HepG2 (cell line): Measurements from ENCODE around the gene LSMEM2. TPM values are rescaled to one million over a fixed set of nuclear protein-coding genes. Genes with fewer than 3 reads are reported as not detected.
A peak's percentile ranks its signal among the peaks of the same experiment; 100 is the strongest.

ENCODE experiments used
- AHDC1 ChIP-seq: sonication (generic); formaldehyde crosslinking; IDR thresholded peaks from 2 replicates; pipeline ENCODE4 v1.5.1; 2020; ENCODE audit warnings: mild to moderate bottlenecking, missing genetic modification reagents, borderline replicate concordance
- BRD4 ChIP-seq: sonication (generic); formaldehyde crosslinking; IDR thresholded peaks from 2 replicates; pipeline ENCODE4 v1.4.0; 2020; ENCODE audit warnings: missing genetic modification reagents
- CCDC6 ChIP-seq: sonication (generic); formaldehyde crosslinking; IDR thresholded peaks from 2 replicates; pipeline ENCODE4 v1.8.1; 2022; ENCODE audit warnings: mild to moderate bottlenecking, missing genetic modification reagents, moderate library complexity
- MEIS2 ChIP-seq: sonication (generic); formaldehyde crosslinking; IDR thresholded peaks from 2 replicates; pipeline ENCODE4 v1.9.0; 2021; ENCODE audit warnings: mild to moderate bottlenecking, missing genetic modification reagents
- NBN ChIP-seq: fragments of 450-650 bp; conservative IDR thresholded peaks from 2 replicates; pipeline ENCODE4 v1.6.1; 2017
- NR2F6 ChIP-seq, 2 experiments: IDR thresholded peaks; 2 replicates each; pipeline ENCODE4 v1.6.1; 2016; ENCODE audit warnings: antibody characterized with exemption in 1 of 2, mild to moderate bottlenecking in 1 of 2
- SP1 ChIP-seq, 2 experiments: fragments of 450-650 bp in 1 of 2; sonication (generic) in 1 of 2; formaldehyde crosslinking in 1 of 2; IDR thresholded peaks; 2 replicates each; pipeline versions ENCODE4 v1.4.0 to v1.6.1; 2016 to 2020; ENCODE audit warnings: missing genetic modification reagents in 1 of 2
- TRIM24 ChIP-seq: sonication (generic); formaldehyde crosslinking; IDR thresholded peaks from 2 replicates; pipeline ENCODE4 v1.8.0; 2022; ENCODE audit warnings: mild to moderate bottlenecking, missing genetic modification reagents
- ZMYM4 ChIP-seq: sonication (generic); formaldehyde crosslinking; IDR thresholded peaks from 2 replicates; pipeline ENCODE4 v1.8.1; 2023; ENCODE audit warnings: mild to moderate bottlenecking, missing genetic modification reagents
- ZNF432 ChIP-seq: sonication (generic); formaldehyde crosslinking; IDR thresholded peaks from 2 replicates; pipeline ENCODE4 v1.5.0; 2020; ENCODE audit warnings: missing genetic modification reagents, mild to moderate bottlenecking, borderline replicate concordance
- ZNF670 ChIP-seq: sonication (generic); formaldehyde crosslinking; IDR thresholded peaks from 2 replicates; pipeline ENCODE4 v1.8.0; 2022; ENCODE audit warnings: mild to moderate bottlenecking, missing genetic modification reagents, borderline replicate concordance
- ZNF782 ChIP-seq: sonication (generic); formaldehyde crosslinking; IDR thresholded peaks from 2 replicates; pipeline ENCODE4 v1.4.0; 2020; ENCODE audit warnings: missing genetic modification reagents, mild to moderate bottlenecking, borderline replicate concordance
- polyA plus RNA-seq, 8 experiments: library from polyadenylated mRNA; depleted of rRNA in 3 of 8; stranded (reverse) in 7 of 8; unstranded in 1 of 8; fragments of >200 nt; fragmentation: Illumina TruSeq in 4 of 8; extraction: Trizol in 4 of 8; gene quantifications; 2 replicates each; pipeline versions ENCODE4 v1.2.1 to v1.2.3, GENCODE V29; 2011 to 2016; ENCODE audit warnings: low read depth in 4 of 8, missing spikeins in 1 of 8, mixed read lengths in 1 of 8; ENCODE audit not compliant: insufficient read depth in 1 of 8
- total RNA-seq, 5 experiments: library from RNA; depleted of rRNA; stranded (reverse); fragments of >200 nt; fragmentation: Illumina TruSeq; extraction: Trizol; gene quantifications; 2 replicates each; pipeline ENCODE4 v1.2.3, GENCODE V29; 2016; ENCODE audit warnings: low read depth in 1 of 5
- TF ChIP-seq, protein P1 (sequence below): sonication (generic); formaldehyde crosslinking; IDR thresholded peaks from 2 replicates; pipeline ENCODE4 v1.5.1; 2020; ENCODE audit warnings: mild to moderate bottlenecking, missing genetic modification reagents, moderate library complexity
- TF ChIP-seq, protein P2 (sequence below): sonication (generic); formaldehyde crosslinking; conservative IDR thresholded peaks from 2 replicates; pipeline ENCODE4 v1.4.0; 2020; ENCODE audit warnings: missing genetic modification reagents
- TF ChIP-seq, protein P3 (sequence below): sonication (generic); formaldehyde crosslinking; IDR thresholded peaks from 2 replicates; pipeline ENCODE4 v1.4.0; 2020; ENCODE audit warnings: missing genetic modification reagents

The LSMEM2 gene
- total and polyA plus RNA-seq, 2 of the 13 experiments (the other 11 are each of a cell fraction or from before 2014, with no cell fraction given), result 0.07 to 0.41 TPM

DNA sequence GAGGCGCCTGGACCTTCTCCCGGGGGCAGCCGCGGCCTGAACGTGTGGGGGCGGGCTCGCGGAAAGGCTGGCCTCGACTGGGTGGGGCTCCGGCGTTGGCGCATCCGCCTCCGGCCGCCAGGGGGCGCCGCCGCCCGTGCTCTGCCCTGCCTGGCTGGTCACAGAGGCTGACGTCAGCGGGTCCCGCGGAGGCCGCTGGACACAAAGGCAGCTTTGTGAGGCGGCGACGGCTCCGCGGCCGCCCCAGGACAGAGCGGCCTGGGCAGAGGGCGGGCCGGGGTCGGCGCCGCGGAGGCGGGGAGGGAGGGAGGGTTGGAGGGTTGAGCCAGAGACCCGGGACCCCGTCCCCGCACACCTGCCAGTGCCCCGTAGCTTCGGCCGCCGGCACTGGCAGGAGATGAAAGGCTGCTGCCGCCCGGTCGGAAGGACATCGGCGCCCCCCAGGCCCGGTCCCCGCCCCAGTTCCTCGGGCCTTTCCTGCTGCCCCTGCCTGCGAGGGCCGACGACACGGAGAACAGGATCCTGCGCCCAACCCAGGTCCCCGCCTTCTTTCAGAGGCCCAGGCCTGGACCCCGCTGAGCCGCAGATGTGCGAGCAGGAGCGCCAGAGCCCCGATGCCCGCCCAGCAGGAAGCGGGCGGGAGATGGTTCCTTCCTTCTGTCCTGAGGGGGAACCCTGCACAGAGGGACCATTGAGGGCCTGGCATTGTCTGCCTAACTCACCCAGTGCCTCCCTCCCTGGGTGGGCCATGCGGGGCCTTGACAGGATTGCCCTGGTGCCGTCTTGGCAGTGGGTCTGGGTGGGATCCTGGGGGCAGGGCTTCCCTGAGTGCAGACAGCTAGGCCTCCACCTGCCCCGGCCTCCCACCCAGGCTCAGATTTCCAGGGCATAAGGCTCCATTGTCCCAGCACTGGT is 18.6 kb upstream of the LSMEM2 start (continued):
- TF ChIP-seq, protein P1, sequence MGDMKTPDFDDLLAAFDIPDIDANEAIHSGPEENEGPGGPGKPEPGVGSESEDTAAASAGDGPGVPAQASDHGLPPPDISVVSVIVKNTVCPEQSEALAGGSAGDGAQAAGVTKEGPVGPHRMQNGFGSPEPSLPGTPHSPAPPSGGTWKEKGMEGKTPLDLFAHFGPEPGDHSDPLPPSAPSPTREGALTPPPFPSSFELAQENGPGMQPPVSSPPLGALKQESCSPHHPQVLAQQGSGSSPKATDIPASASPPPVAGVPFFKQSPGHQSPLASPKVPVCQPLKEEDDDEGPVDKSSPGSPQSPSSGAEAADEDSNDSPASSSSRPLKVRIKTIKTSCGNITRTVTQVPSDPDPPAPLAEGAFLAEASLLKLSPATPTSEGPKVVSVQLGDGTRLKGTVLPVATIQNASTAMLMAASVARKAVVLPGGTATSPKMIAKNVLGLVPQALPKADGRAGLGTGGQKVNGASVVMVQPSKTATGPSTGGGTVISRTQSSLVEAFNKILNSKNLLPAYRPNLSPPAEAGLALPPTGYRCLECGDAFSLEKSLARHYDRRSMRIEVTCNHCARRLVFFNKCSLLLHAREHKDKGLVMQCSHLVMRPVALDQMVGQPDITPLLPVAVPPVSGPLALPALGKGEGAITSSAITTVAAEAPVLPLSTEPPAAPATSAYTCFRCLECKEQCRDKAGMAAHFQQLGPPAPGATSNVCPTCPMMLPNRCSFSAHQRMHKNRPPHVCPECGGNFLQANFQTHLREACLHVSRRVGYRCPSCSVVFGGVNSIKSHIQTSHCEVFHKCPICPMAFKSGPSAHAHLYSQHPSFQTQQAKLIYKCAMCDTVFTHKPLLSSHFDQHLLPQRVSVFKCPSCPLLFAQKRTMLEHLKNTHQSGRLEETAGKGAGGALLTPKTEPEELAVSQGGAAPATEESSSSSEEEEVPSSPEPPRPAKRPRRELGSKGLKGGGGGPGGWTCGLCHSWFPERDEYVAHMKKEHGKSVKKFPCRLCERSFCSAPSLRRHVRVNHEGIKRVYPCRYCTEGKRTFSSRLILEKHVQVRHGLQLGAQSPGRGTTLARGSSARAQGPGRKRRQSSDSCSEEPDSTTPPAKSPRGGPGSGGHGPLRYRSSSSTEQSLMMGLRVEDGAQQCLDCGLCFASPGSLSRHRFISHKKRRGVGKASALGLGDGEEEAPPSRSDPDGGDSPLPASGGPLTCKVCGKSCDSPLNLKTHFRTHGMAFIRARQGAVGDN, result peak; percentile 93
- TF ChIP-seq CCDC6 (CRISPR knock-in tag) (peak; percentile 85), ZNF782 (no peak), MEIS2 (CRISPR knock-in tag) (peak; percentile 85), TRIM24 (CRISPR knock-in tag) (no peak), ZNF432 (CRISPR knock-in tag) (no peak), ZNF670 (CRISPR knock-in tag) (no peak; the same call in 1 of the 2 replicates), BRD4 (CRISPR knock-in tag) (peak; percentile 92), NR2F6 (IDR thresholded peaks at IDR 0.05) (peak; percentile 41), NR2F6 (CRISPR knock-in tag; IDR thresholded peaks at IDR 0.05) (peak; percentile 75), NBN (no peak), SP1 (IDR thresholded peaks at IDR 0.05) (no peak), SP1 (CRISPR knock-in tag; IDR thresholded peaks at IDR 0.05) (peak; percentile 49), AHDC1 (CRISPR knock-in tag) (no peak), ZMYM4 (CRISPR knock-in tag) (peak; percentile 54; the same call in 1 of the 2 replicates)
- TF ChIP-seq, protein P2, sequence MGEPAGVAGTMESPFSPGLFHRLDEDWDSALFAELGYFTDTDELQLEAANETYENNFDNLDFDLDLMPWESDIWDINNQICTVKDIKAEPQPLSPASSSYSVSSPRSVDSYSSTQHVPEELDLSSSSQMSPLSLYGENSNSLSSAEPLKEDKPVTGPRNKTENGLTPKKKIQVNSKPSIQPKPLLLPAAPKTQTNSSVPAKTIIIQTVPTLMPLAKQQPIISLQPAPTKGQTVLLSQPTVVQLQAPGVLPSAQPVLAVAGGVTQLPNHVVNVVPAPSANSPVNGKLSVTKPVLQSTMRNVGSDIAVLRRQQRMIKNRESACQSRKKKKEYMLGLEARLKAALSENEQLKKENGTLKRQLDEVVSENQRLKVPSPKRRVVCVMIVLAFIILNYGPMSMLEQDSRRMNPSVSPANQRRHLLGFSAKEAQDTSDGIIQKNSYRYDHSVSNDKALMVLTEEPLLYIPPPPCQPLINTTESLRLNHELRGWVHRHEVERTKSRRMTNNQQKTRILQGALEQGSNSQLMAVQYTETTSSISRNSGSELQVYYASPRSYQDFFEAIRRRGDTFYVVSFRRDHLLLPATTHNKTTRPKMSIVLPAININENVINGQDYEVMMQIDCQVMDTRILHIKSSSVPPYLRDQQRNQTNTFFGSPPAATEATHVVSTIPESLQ (CRISPR knock-in tag), result no peak
- TF ChIP-seq, protein P3, sequence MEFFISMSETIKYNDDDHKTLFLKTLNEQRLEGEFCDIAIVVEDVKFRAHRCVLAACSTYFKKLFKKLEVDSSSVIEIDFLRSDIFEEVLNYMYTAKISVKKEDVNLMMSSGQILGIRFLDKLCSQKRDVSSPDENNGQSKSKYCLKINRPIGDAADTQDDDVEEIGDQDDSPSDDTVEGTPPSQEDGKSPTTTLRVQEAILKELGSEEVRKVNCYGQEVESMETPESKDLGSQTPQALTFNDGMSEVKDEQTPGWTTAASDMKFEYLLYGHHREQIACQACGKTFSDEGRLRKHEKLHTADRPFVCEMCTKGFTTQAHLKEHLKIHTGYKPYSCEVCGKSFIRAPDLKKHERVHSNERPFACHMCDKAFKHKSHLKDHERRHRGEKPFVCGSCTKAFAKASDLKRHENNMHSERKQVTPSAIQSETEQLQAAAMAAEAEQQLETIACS, result 0 out of 2 replicates have a peak, but pooled peaks have one; percentile 38
